NOMO-1 treated with dmso at 0.1 percent for 144 hours (cell line): ENCODE results near the gene VPS8.
"Not testable (repeated sequence)": the region's sequence is repeated elsewhere in the genome, so short reads cannot be mapped to it uniquely, and the experiment has no call there.

ENCODE experiments used
- DNase-seq: peaks from one replicate; lab custom pipeline; 2025; ENCODE audit not compliant: unreplicated experiment; lab: John Stamatoyannopoulos, UW

Gene VPS8

DNA sequence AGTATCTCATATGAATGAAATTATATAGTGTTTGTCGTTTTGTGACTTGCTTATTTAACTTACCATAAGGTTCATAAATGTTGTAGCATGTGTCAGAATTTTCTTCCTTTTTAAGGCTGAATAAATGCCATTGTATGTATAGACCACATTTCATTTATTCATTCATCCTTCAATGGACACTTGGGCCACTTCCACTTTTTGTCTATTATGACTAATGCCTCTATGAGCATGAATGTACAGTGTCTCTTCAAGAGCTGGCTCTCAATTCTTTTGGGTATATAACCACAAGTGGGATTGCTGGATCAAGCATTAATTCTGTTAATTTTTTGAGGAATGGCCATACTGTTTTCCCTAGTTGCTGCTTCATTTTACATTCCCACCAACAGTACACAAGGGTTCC, 156.1 kb downstream of the VPS8 start:
- no peak for DNase-seq

- DNase-seq: no peak
These were observed 158.2 kb downstream of the VPS8 start for GRCh38 chr3:184970186-184970585.

- DNase-seq: no peak
These were observed 165.8 kb downstream of the VPS8 start for GRCh38 chr3:184977796-184978195.

GRCh38 chr3:184981071-184981470, 169.1 kb downstream of the VPS8 start:
- no peak for DNase-seq

- no peak for DNase-seq
These were observed 170.1 kb downstream of the VPS8 start for GRCh38 chr3:184982076-184982475.

DNA sequence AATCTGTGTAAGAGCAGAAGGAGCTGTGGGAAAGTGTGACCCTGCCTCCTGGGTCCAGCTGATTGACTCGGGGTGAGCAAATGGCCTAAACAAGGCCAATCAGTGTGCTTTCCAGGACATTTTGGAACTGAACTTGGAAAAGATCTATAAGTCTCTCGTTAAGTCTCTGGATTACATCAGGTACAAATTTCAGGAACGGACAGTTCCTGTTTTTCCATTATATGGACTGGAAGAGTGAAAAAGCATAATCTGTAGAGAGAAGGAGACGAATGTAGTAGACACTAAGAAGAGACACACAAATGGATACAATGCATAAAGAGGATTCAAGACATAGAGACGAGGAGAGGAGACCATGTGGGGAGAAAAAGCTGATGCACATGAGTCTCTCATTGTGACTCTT, 173.6 kb downstream of the VPS8 start:
- no peak for DNase-seq

DNA sequence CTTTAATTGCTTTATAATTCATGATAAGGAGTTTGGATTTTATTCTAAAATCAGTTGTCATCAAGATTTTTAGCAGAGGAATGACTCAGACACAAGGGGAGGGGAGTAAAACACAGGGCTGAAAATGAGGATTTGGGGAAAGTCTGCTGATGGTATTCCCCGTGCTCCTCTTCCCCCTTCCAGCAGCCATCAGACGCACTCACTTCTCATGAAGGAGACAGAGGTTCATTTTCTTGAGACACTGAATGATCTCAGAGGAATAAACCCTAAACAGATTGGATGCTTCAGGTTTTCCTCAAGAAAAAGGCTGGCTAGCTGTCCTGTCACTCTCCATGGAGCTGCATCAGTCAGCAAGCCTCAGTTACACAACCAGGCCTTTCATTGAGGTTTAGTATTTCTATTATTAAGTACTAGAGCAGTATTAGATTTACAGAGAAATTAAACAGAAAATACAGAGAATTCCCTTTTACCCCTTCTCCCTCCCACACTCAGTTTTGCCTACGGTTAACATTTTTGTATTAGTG, 174.5 kb downstream of the VPS8 start:
- DNase-seq: no peak

DNA sequence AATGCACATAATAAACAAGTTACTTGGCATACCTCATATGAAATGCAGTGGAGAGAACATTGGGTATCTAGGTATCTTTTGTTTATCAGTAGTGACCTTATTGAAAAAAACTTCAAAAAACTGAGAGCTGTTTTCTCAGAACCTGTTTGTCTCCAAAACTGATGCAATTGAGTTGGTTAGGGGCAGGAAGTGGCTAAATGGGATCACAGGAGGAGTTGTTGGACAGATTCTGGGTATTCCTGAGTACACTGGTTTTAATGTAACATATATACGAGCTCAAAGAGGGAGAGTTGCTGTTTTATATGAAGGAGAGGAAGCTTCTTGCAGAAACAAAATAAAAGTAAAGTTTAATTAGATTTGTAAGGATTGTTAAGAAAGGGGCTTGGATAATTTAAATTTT, 181.4 kb downstream of the VPS8 start:
- DNase-seq: no peak

- DNase-seq: not testable (repeated sequence)
These were observed 191.9 kb downstream of the VPS8 start for GRCh38 chr3:185003876-185004275.

DNA sequence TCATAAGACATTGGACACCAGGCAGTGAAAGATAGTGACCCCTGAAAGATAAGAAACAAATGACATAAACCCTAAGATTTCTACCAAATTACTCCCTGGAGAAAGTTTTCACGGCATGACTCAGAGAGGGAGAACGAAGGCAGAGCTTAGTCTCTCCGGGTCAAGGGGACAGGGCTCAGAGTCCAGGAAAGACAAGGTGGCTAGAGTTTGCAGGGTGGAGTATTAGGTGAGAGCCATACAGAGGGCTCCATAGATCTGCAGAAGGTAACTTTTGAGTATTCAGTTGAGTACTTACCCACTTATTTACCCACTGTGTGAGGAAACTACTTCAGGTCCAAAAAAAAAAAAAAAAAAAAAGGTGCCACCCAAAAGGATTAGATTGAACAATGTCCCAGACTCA, 197.7 kb downstream of the VPS8 start:
- DNase-seq: no peak

- DNase-seq: not testable (repeated sequence)
These were observed 205.6 kb downstream of the VPS8 start for GRCh38 chr3:185017584-185017983.

DNA sequence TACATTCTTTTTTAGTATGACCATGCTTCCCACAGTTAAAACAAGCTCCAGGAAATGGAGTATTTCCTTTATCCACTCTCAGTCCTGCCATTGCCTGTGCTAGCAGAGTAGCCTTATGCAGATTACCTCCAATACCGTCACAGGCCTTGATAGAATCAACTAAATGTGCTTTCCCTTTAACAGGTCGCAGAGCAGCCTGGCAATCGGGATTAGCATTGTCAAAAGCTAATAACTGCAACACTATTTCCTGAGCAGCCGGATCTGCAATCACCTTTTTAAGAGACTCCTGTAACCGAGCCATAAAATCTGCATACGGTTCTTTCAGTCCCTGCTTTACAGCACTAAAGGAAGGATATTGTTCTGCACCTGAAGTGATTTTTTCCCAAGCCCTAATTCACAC, 206.0 kb downstream of the VPS8 start:
- not testable (repeated sequence) for DNase-seq

DNA sequence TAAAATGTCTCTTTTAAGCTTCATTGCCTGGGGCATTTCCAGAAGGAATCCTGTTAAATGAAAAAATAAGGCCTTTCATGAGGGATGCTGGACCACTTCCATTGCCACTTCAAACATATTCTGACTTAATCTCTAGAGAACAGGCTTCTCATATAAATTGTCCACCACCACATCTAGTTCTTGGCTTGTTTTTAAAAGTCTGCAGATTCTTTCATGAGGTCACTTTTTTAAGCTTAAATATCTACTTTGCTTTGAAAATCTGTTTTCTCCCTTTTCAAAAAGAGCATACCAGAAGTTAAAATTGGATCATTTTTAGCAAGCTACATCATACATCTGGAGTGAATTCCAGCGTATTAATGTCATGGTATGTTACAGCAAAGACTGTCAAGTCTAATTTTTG, 209.3 kb downstream of the VPS8 start:
- no peak for DNase-seq

- DNase-seq: no peak
These were observed 212.4 kb downstream of the VPS8 start for GRCh38 chr3:185024406-185024805.

DNA sequence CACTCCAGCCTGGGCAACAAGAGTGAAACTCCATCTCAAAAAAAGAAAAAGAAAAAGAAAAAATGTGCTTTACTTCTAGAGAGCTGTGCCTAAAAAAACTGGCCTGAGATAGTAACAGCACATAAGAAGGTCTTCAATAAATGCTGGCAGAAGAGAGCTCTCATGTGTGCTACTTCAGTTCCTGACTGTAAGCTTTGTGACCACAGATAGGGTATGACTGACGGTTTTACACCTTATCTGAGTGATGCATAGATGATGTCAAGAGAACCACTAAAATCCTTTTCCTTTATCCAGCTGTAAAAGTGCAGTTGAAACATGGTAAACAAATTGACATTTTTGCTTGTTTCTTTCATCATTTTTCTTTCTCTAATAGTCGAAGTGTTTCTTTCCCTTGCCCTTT, 213.0 kb downstream of the VPS8 start:
- DNase-seq: no peak

- DNase-seq: no peak
These were observed 216.2 kb downstream of the VPS8 start for GRCh38 chr3:185028121-185028520.

- no peak for DNase-seq
These were observed 217.1 kb downstream of the VPS8 start for GRCh38 chr3:185029086-185029485.

- DNase-seq: no peak
These were observed 218.4 kb downstream of the VPS8 start for GRCh38 chr3:185030399-185030798.

DNA sequence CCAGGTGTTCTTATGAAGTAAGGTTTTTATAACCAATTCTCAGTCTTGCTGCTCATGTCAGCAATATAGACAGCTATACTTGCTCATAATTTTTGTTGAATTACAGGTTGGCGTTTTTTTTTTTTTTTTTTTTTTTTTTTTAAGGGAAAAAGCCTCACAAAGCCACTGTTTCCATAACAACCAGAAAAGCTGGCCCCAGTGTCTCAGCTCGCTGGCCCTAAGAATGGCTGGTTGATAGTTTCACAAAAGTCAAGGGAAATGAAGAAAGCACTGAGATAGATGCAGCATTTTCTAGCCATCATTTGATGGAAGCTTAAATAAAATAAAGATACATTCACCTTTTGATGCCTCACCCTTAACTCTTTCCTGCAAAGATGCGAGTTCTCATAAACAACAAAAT, 219.0 kb downstream of the VPS8 start:
- no peak for DNase-seq

DNA sequence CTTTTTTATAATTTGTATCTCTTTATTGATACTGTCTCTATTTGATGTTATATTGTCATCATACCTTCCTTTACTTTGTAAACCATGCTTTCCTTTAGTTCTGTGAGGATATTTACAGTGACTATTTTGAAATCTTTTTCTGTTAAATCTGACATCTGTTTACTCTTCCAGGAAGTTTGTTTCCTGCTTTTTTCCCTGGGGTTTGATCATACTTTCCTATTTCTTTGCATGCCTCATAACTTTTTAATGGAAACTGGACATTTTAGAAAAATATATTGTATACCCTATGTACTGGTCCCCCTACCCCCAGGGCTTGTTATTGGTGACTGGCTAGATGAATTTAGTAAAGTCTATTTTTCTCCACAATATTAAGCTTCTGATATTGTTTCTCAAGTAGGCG, 225.8 kb downstream of the VPS8 start:
- DNase-seq: no peak

GRCh38 chr3:185040425-185040824, 228.5 kb downstream of the VPS8 start:
- no peak for DNase-seq

DNA sequence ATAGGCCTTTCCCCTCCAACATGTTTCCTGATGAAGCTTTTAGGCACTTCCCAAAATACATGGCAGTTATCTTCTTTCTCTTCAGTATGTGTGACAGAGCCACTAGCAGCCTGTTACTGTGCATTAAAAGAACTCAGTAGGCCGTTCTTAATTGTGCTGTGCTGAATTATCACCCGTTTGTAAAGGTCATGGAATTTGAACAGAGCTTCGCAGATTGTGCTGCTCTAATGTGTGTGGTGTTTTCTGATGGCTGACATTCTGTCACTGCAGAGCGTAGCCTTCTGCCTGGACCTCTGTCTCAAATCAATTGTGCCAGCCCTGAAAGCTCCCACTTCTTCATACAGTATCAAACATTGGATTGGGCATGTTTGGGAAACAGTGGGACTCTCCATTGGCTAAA, 229.6 kb downstream of the VPS8 start:
- DNase-seq: no peak

- DNase-seq: no peak
These were observed 230.5 kb downstream of the VPS8 start for GRCh38 chr3:185042312-185043050.
